Suprapubic skin (tissue), 4 donors: ENCODE results near the gene GRM3. TPM values are rescaled to one million over a fixed set of nuclear protein-coding genes. Genes with fewer than 3 reads are reported as not detected.

Experiments used
- DNase-seq, 2 donors: peaks; one replicate each; pipeline ENCODE4 v3.0.0-alpha.2; 2019; ENCODE audit warnings: low spot score in 2 of 2
- H3K27ac ChIP-seq: fragments of 200-600 bp; sonication (generic); one replicate; pipeline ENCODE4 v1.5.1; 2019
- H3K27me3 ChIP-seq: fragments of 200-600 bp; sonication (generic); one replicate; pipeline ENCODE4 v1.5.1; 2019
- H3K36me3 ChIP-seq: fragments of 200-600 bp; sonication (generic); one replicate; pipeline ENCODE4 v1.5.1; 2019
- H3K4me1 ChIP-seq: fragments of 200-600 bp; sonication (generic); one replicate; pipeline ENCODE4 v1.5.1; 2019
- H3K4me3 ChIP-seq: fragments of 200-600 bp; sonication (generic); one replicate; pipeline ENCODE4 v1.5.1; 2019; ENCODE audit warnings: mild to moderate bottlenecking
- H3K9me3 ChIP-seq: fragments of 200-600 bp; sonication (generic); one replicate; pipeline ENCODE4 v1.5.1; 2019
- CTCF ChIP-seq, 2 donors: fragments of 200-600 bp in 1 of 2; fragments of 450-650 bp in 1 of 2; sonication (generic) in 1 of 2; IDR thresholded peaks; one replicate each; pipeline ENCODE4 v1.5.1; 2016 to 2019; ENCODE audit warnings: antibody characterized with exemption in 2 of 2, mild to moderate bottlenecking in 1 of 2, moderate library complexity in 1 of 2
- EP300 ChIP-seq: sonication (generic); formaldehyde crosslinking; IDR thresholded peaks from one replicate; pipeline ENCODE4 v1.6.1; 2017; ENCODE audit warnings: antibody characterized with exemption
- POLR2A ChIP-seq, 2 donors: fragments of 450-650 bp; IDR thresholded peaks; one replicate each; pipeline ENCODE4 v1.6.1; 2017; ENCODE audit warnings: antibody characterized with exemption in 2 of 2, mild to moderate bottlenecking in 2 of 2, moderate library complexity in 2 of 2
- POLR2AphosphoS5 ChIP-seq, 3 donors: sonication (generic); formaldehyde crosslinking; IDR thresholded peaks; one replicate each; pipeline ENCODE4 v1.6.1; 2017; ENCODE audit warnings: antibody characterized with exemption in 3 of 3
- WGBS: methylation state at CpG from one replicate; pipeline ENCODE4 v1.1.5; 2018; 5-methylcytosine and 5-hydroxymethylcytosine counted together
- total RNA-seq, 4 donors: library from RNA; depleted of rRNA; stranded (reverse); fragments of >200 nt; gene quantifications; one replicate each; pipeline ENCODE4 v1.1.0, GENCODE V29; 2016

Gene GRM3
- total RNA-seq, 4 donors from 2014 or later: not detected

GRCh38 chr7:86745013-86745745, 101.5 kb downstream of the GRM3 start:
- no peak overlapping the region for H3K27ac ChIP-seq
- H3K36me3 ChIP-seq: no peaks in the 10 kb centered on the region
- H3K27me3 ChIP-seq: no peaks in the 10 kb centered on the region
- TF ChIP-seq EP300 (no peak), CTCF (IDR thresholded peaks at IDR 0.05) (no peak), POLR2AphosphoS5 (IDR thresholded peaks at IDR 0.05) (no peak), POLR2A (IDR thresholded peaks at IDR 0.05) (no peak)
- 65% methylated on average over 3 of the region's 3 CpGs for WGBS
- no peaks in the 10 kb centered on the region for H3K9me3 ChIP-seq
- H3K4me1 ChIP-seq: no peaks in the 10 kb centered on the region
- H3K4me3 ChIP-seq: no peak overlapping the region
- DNase-seq: no peak

- H3K9me3 ChIP-seq: no peaks in the 10 kb centered on the region
- H3K27ac ChIP-seq: no peak overlapping the region
- no peak overlapping the region for H3K4me3 ChIP-seq
- no peak for DNase-seq
- no peaks in the 10 kb centered on the region for H3K27me3 ChIP-seq
- no peaks in the 10 kb centered on the region for H3K4me1 ChIP-seq
- WGBS: 16% methylated on average over 3 of the region's 3 CpGs
- no peaks in the 10 kb centered on the region for H3K36me3 ChIP-seq
- TF ChIP-seq CTCF (IDR thresholded peaks at IDR 0.05) (no peak), EP300 (no peak), POLR2AphosphoS5 (IDR thresholded peaks at IDR 0.05) (no peak), POLR2A (IDR thresholded peaks at IDR 0.05) (no peak)
These were observed 104.0 kb downstream of the GRM3 start for GRCh38 chr7:86747698-86748097.

GRCh38 chr7:86748201-86748600, 104.5 kb downstream of the GRM3 start:
- H3K36me3 ChIP-seq: no peaks in the 10 kb centered on the region
- no peak overlapping the region for H3K4me3 ChIP-seq
- WGBS: 60% methylated on average over 4 of the region's 4 CpGs
- DNase-seq: no peak
- H3K27ac ChIP-seq: no peak overlapping the region
- TF ChIP-seq POLR2A (IDR thresholded peaks at IDR 0.05) (no peak), EP300 (no peak), CTCF (IDR thresholded peaks at IDR 0.05) (no peak), POLR2AphosphoS5 (IDR thresholded peaks at IDR 0.05) (no peak)
- no peaks in the 10 kb centered on the region for H3K9me3 ChIP-seq
- H3K27me3 ChIP-seq: no peaks in the 10 kb centered on the region
- no peaks in the 10 kb centered on the region for H3K4me1 ChIP-seq

- H3K4me1 ChIP-seq: no peaks in the 10 kb centered on the region
- no peaks in the 10 kb centered on the region for H3K36me3 ChIP-seq
- H3K27me3 ChIP-seq: no peaks in the 10 kb centered on the region
- no peak overlapping the region for H3K4me3 ChIP-seq
- no peak overlapping the region for H3K27ac ChIP-seq
- 65% methylated on average over 7 of the region's 7 CpGs for WGBS
- no peaks in the 10 kb centered on the region for H3K9me3 ChIP-seq
- no peak for DNase-seq
- TF ChIP-seq POLR2A (IDR thresholded peaks at IDR 0.05): no peak
- no peak for TF ChIP-seq EP300
- TF ChIP-seq CTCF (IDR thresholded peaks at IDR 0.05): no peak
- TF ChIP-seq POLR2AphosphoS5 (IDR thresholded peaks at IDR 0.05): no peak
These were observed 105.4 kb downstream of the GRM3 start for GRCh38 chr7:86748843-86749719.
